Tibial nerve (tissue), 4 donors: ENCODE measurements around the gene GPR135. TPM values are rescaled to one million over a fixed set of nuclear protein-coding genes. Genes with fewer than 3 reads are reported as not detected.
A peak's percentile ranks its signal among the peaks of the same experiment; 100 is the strongest.

Source experiments
- DNase-seq, 2 donors: peaks; one replicate each; pipeline ENCODE4 v3.0.0-alpha.2; 2019; ENCODE audit warnings: low spot score in 2 of 2
- H3K27ac ChIP-seq, 4 donors: fragments of 200-600 bp; sonication (generic) in 3 of 4; one replicate each; pipeline ENCODE4 v1.5.1; 2017 to 2019; ENCODE audit warnings: mild to moderate bottlenecking in 1 of 4
- H3K27me3 ChIP-seq, 2 donors: fragments of 200-600 bp; sonication (generic) in 1 of 2; one replicate each; pipeline versions ENCODE4 v1.5.1 to v1.6.0; 2017 to 2019
- H3K36me3 ChIP-seq, 3 donors: fragments of 200-600 bp; sonication (generic); one replicate each; pipeline ENCODE4 v1.5.1; 2018 to 2019
- H3K4me1 ChIP-seq, 4 donors: fragments of 200-600 bp; sonication (generic) in 3 of 4; one replicate each; pipeline ENCODE4 v1.5.1; 2017 to 2019
- H3K4me3 ChIP-seq, 4 donors: fragments of 200-600 bp; sonication (generic) in 3 of 4; one replicate each; pipeline ENCODE4 v1.5.1; 2017 to 2019; ENCODE audit warnings: mild to moderate bottlenecking in 1 of 4, moderate library complexity in 1 of 4
- H3K9me3 ChIP-seq, 4 donors: fragments of 200-600 bp; sonication (generic) in 3 of 4; one replicate each; pipeline ENCODE4 v1.5.1; 2017 to 2019
- CTCF ChIP-seq, 5 experiments: fragments of 200-600 bp in 3 of 5; fragments of 450-650 bp in 2 of 5; sonication (generic) in 3 of 5; IDR thresholded peaks; one replicate each; pipeline ENCODE4 v1.5.1; 2016 to 2019; ENCODE audit warnings: antibody characterized with exemption in 5 of 5, mild to moderate bottlenecking in 3 of 5, moderate library complexity in 2 of 5
- EP300 ChIP-seq, 2 donors: sonication (generic); formaldehyde crosslinking; IDR thresholded peaks; one replicate each; pipeline ENCODE4 v1.6.1; 2017; ENCODE audit warnings: antibody characterized with exemption in 2 of 2, mild to moderate bottlenecking in 1 of 2
- POLR2A ChIP-seq, 2 donors: fragments of 450-650 bp; IDR thresholded peaks; one replicate each; pipeline ENCODE4 v1.6.1; 2017; ENCODE audit warnings: antibody characterized with exemption in 2 of 2, mild to moderate bottlenecking in 2 of 2, moderate library complexity in 2 of 2
- WGBS, 2 donors: methylation state at CpG; one replicate each; pipeline ENCODE4 v1.1.5; 2018; 5-methylcytosine and 5-hydroxymethylcytosine counted together
- total RNA-seq, 4 donors: library from RNA; depleted of rRNA; stranded (reverse); fragments of >200 nt; gene quantifications; one replicate each; pipeline ENCODE4 v1.1.0, GENCODE V29; 2016

Gene GPR135
- total RNA-seq, 4 donors from 2014 or later: 5.9 to 17.7 (median 11.3) TPM

GRCh38 chr14:59482541-59483331, 17.6 kb upstream of the GPR135 start:
- WGBS, 2 donors: 40 to 43% methylated on average over 6 of the region's 6 CpGs

GRCh38 chr14:59481871-59482540, 16.8 kb upstream of the GPR135 start:
- Histone ChIP-seq H3K4me1 (peaks cover 0 to 58% (median 34%) of the 10 kb centered on the region in 4 donors), H3K9me3 (no peaks in the 10 kb centered on the region), H3K4me3 (peak overlapping the region in 2 of 4 donors; percentile 8 to 66), H3K36me3 (peaks cover 0 to 6% (median 4%) of the 10 kb centered on the region in 3 donors), H3K27me3 (no peaks in the 10 kb centered on the region), H3K27ac (peak overlapping the region in 2 of 4 donors; percentile 96 to 97)
- 46 to 52% methylated on average over 2 of the region's 2 CpGs for WGBS, 2 donors
- no peak for DNase-seq
- TF ChIP-seq CTCF (IDR thresholded peaks at IDR 0.05) (no peak), EP300 (IDR thresholded peaks at IDR 0.05) (no peak), POLR2A (IDR thresholded peaks at IDR 0.05) (no peak)

More at GRCh38 chr14:59482541-59483331, 17.6 kb upstream of the GPR135 start:
- DNase-seq: peak in 1 of 2 donors; percentile 32
- peaks cover 0 to 6% (median 4%) of the 10 kb centered on the region in 3 donors for H3K36me3 ChIP-seq
- peaks cover 0 to 63% (median 38%) of the 10 kb centered on the region in 4 donors for H3K4me1 ChIP-seq
- TF ChIP-seq CTCF (IDR thresholded peaks at IDR 0.05) (no peak), EP300 (IDR thresholded peaks at IDR 0.05) (no peak), POLR2A (IDR thresholded peaks at IDR 0.05) (no peak)
- no peaks in the 10 kb centered on the region for H3K9me3 ChIP-seq
- H3K27ac ChIP-seq: peak overlapping the region; percentile 93 to 97 (median 94)
- no peaks in the 10 kb centered on the region for H3K27me3 ChIP-seq
- peak overlapping the region; percentile 66 to 95 (median 89) for H3K4me3 ChIP-seq

GRCh38 chr14:59481407-59481806, 16.2 kb upstream of the GPR135 start:
- TF ChIP-seq CTCF (IDR thresholded peaks at IDR 0.05) (no peak), POLR2A (IDR thresholded peaks at IDR 0.05) (no peak), EP300 (IDR thresholded peaks at IDR 0.05) (no peak)

GRCh38 chr14:59480166-59480565, 15.0 kb upstream of the GPR135 start:
- H3K4me1 ChIP-seq: peaks cover 0 to 44% (median 22%) of the 10 kb centered on the region in 4 donors
- 26 to 41% methylated on average over 1 of the region's 1 CpG for WGBS, 2 donors
- DNase-seq: no peak

More at GRCh38 chr14:59481407-59481806, 16.2 kb upstream of the GPR135 start:
- no peaks in the 10 kb centered on the region for H3K9me3 ChIP-seq
- H3K36me3 ChIP-seq: peaks cover 0 to 10% (median 4%) of the 10 kb centered on the region in 3 donors
- no peaks in the 10 kb centered on the region for H3K27me3 ChIP-seq
- peak overlapping the region in 1 of 4 donors; percentile 97 for H3K27ac ChIP-seq
- DNase-seq: no peak
- peaks cover 0 to 57% (median 31%) of the 10 kb centered on the region in 4 donors for H3K4me1 ChIP-seq
- 95 to 96% methylated on average over 2 of the region's 2 CpGs for WGBS, 2 donors
- H3K4me3 ChIP-seq: no peak overlapping the region

More at GRCh38 chr14:59480166-59480565, 15.0 kb upstream of the GPR135 start:
- Histone ChIP-seq H3K36me3 (peaks cover 0 to 20% (median 4%) of the 10 kb centered on the region in 3 donors), H3K27ac (no peak overlapping the region), H3K4me3 (no peak overlapping the region), H3K9me3 (no peaks in the 10 kb centered on the region), H3K27me3 (no peaks in the 10 kb centered on the region)
- TF ChIP-seq CTCF (IDR thresholded peaks at IDR 0.05): no peak
- TF ChIP-seq EP300 (IDR thresholded peaks at IDR 0.05): no peak
- no peak for TF ChIP-seq POLR2A (IDR thresholded peaks at IDR 0.05)
